Measurements from ENCODE around the gene FBXO22. TPM values are rescaled to one million over a fixed set of nuclear protein-coding genes. Genes with fewer than 3 reads are reported as not detected.

The FBXO22 gene
- total and polyA plus RNA-seq, 11 donors = 6.1 to 24.9 (median 19.7) TPM

DNA sequence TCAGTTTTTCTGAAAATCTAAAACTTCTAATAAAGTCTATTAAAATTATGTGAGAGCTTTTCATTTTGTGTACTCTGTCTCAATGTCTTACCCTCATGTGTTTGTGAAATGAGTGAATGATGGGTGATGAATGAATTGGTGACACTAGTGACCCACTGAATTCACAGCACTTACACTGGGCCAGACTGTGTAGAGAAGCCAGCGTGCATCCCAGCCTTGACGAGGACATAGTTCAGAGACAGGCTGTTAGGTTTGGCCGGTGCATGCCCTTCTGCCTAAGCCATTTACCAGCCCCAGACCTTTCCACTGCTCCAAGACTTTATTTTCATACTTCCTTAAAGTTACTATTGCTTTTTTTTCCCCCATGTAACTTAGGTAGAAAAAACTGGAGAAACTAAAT, 38.8 kb downstream of the FBXO22 start:
- WGBS, 4 donors = 53 to 63% (median 58%) methylated on average over 3 of the region's 3 CpGs
- Histone ChIP-seq H3K27ac (no peak overlapping the region), H3K4me1 (no peaks in the 10 kb centered on the region), H3K4me3 (no peak overlapping the region), H3K9me3 (peaks cover 0 to 9% (median 0%) of the 10 kb centered on the region in 12 donors), H3K27me3 (peaks cover 0 to 14% (median 0%) of the 10 kb centered on the region in 9 donors), H3K36me3 (peaks cover 0 to 5% (median 0%) of the 10 kb centered on the region in 9 donors)
- TF ChIP-seq, protein P1, sequence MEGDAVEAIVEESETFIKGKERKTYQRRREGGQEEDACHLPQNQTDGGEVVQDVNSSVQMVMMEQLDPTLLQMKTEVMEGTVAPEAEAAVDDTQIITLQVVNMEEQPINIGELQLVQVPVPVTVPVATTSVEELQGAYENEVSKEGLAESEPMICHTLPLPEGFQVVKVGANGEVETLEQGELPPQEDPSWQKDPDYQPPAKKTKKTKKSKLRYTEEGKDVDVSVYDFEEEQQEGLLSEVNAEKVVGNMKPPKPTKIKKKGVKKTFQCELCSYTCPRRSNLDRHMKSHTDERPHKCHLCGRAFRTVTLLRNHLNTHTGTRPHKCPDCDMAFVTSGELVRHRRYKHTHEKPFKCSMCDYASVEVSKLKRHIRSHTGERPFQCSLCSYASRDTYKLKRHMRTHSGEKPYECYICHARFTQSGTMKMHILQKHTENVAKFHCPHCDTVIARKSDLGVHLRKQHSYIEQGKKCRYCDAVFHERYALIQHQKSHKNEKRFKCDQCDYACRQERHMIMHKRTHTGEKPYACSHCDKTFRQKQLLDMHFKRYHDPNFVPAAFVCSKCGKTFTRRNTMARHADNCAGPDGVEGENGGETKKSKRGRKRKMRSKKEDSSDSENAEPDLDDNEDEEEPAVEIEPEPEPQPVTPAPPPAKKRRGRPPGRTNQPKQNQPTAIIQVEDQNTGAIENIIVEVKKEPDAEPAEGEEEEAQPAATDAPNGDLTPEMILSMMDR (IDR thresholded peaks at IDR 0.05) = no peak
- no peak for DNase-seq
- ATAC-seq = no peak
- intact Hi-C loops (cut with DNase I) = no loop called here

DNA sequence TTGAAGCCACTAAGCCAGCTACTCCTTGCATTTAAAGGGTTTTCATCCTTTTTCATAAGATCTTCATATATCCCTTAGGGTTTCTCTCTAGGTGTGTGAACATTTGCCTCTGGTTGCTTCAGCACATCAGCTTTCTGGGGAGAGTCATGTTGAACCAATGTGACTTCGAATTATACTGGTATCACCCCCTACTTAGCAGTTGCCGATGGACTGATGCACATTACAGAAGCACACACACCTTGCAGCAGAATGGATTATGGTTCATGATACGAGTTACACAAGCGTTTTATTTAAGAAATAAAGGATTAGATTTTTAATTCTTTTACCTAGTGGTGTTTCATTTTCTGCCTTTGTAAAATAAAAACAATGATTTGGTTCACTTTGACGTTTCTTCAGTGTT, 39.6 kb downstream of the FBXO22 start:
- TF ChIP-seq, protein P1 (IDR thresholded peaks at IDR 0.05) = no peak
- TF ChIP-seq POLR2A (IDR thresholded peaks at IDR 0.05) = no peak
- intact Hi-C loops (cut with DNase I) = no loop called here
- Histone ChIP-seq H3K36me3 (peaks cover 0 to 3% (median 0%) of the 10 kb centered on the region in 9 donors), H3K27me3 (peaks cover 0 to 19% (median 0%) of the 10 kb centered on the region in 9 donors), H3K4me1 (no peaks in the 10 kb centered on the region), H3K27ac (no peak overlapping the region), H3K4me3 (no peak overlapping the region), H3K9me3 (peaks cover 0 to 9% (median 0%) of the 10 kb centered on the region in 12 donors)
- ATAC-seq (no peak), DNase-seq (no peak)
- 72 to 80% (median 76%) methylated on average over 5 of the region's 5 CpGs for WGBS, 4 donors

DNA sequence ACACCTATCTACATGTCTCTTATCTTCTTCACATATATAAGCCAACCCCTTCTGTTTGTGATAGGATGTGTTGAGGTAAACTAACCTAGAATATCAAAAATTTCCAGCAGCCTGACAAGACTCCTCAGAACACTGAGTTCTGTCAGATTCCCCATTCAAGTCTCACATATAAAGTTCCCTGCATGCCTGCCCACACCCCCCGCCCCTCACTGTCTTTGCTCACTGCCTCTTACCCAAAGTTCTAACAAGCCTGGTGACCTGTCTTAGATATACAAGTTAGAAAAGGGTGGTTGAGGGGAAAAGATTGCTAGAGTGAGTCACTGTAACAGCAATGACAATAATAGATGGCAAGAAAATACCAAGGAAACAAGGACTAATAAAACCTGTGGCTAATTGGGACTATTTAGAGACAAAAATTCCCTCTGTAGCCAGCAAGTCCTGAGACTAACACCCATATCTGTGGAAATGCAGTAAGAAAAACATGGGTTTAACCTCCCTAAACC, 40.1 kb downstream of the FBXO22 start:
- no peak for ATAC-seq
- DNase-seq = no peak
- Histone ChIP-seq H3K4me3 (no peak overlapping the region), H3K9me3 (peaks cover 0 to 9% (median 0%) of the 10 kb centered on the region in 12 donors), H3K27me3 (peaks cover 0 to 24% (median 0%) of the 10 kb centered on the region in 9 donors), H3K27ac (no peak overlapping the region), H3K4me1 (no peaks in the 10 kb centered on the region), H3K36me3 (no peaks in the 10 kb centered on the region)
- intact Hi-C loops (cut with DNase I) = no loop called here
- WGBS, 4 donors = 49 to 69% (median 62%) methylated on average over 1 of the region's 1 CpG
- TF ChIP-seq, protein P1 (IDR thresholded peaks at IDR 0.05) = no peak
- no peak for TF ChIP-seq POLR2A (IDR thresholded peaks at IDR 0.05)

DNA sequence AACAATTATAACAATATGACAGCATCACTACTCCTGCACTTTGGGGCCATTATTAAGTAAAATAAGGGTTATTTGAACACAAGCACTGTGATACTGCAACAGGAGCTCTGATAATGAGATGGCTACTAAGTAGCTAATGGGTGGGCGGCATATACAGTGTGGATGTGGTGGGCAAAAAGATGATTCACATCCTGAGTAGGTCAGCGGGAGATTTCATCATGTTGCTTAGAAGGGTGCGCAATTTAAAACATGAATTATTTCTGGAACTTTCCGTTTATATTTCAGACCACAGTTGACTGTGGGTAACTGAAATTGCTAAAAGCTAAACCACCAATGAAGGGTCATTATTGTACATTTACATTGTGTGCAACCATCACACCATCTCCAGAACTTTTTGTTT, 42.3 kb downstream of the FBXO22 start:
- no peak overlapping the region for H3K27ac ChIP-seq
- no peaks in the 10 kb centered on the region for H3K36me3 ChIP-seq
- WGBS, 4 donors = 74 to 79% (median 77%) methylated on average over 4 of the region's 4 CpGs
- no peak for DNase-seq
- H3K4me1 ChIP-seq = no peaks in the 10 kb centered on the region
- TF ChIP-seq POLR2A (IDR thresholded peaks at IDR 0.05) = no peak
- TF ChIP-seq, protein P1 (IDR thresholded peaks at IDR 0.05) = no peak
- H3K9me3 ChIP-seq = peaks cover 0 to under 1% (median 0%) of the 10 kb centered on the region in 12 donors
- H3K27me3 ChIP-seq = peaks cover 0 to 28% (median 0%) of the 10 kb centered on the region in 9 donors
- no peak for ATAC-seq
- no peak overlapping the region for H3K4me3 ChIP-seq
- intact Hi-C loops (cut with DNase I) = no loop called here
